ENCODE results near the gene ARPC1B. TPM values are rescaled to one million over a fixed set of nuclear protein-coding genes. Genes with fewer than 3 reads are reported as not detected.

Gene ARPC1B
- 33.4 TPM for polyA plus RNA-seq (2013, experiment 1 of 2)
- 32.0 TPM for polyA plus RNA-seq (2013, experiment 2 of 2)

- Histone ChIP-seq H3K36me3 (replicated peaks in 1 of 2; ENCODE audit: control insufficient read depth in 2 of 2, insufficient read depth in 2 of 2, low read length in 2 of 2) (peaks cover 0 to 8% of the 10 kb centered on the region in 2 donors), H2BK5ac (ENCODE audit: low read length) (peak within 1 kb of the TSS; percentile 53), H3K14ac (ENCODE audit: low read length) (peak within 1 kb of the TSS; percentile 89), H2BK120ac (ENCODE audit: low read depth, low read length) (no peak within 1 kb of the TSS), H2BK12ac (ENCODE audit: low read length) (no peak within 1 kb of the TSS), H3K18ac (ENCODE audit: low read length) (peak within 1 kb of the TSS; percentile 92), H3K4me1 (ENCODE audit: control insufficient read depth in 2 of 2, insufficient read depth in 1 of 2, low read depth in 1 of 2, low read length in 2 of 2) (peaks cover 0 to 6% of the 10 kb centered on the region in 2 donors), H3K27me3 (ENCODE audit: control insufficient read depth in 3 of 3, insufficient read depth in 3 of 3, low read depth in 1 of 3, low read length in 3 of 3) (no peaks in the 10 kb centered on the region), H2AFZ (ENCODE audit: low read length) (peak within 1 kb of the TSS; percentile 99), H3K4ac (ENCODE audit: low read length) (no peak within 1 kb of the TSS), H3K79me1 (ENCODE audit: low read depth, low read length) (no peaks in the 10 kb centered on the region), H3K4me2 (ENCODE audit: insufficient read depth, low read length, poor library complexity, severe bottlenecking) (peak within 1 kb of the TSS; percentile 93), H3K23ac (ENCODE audit: low read depth, low read length, poor library complexity) (peak within 1 kb of the TSS; percentile 85), H2AK5ac (ENCODE audit: low read depth, low read length) (peak within 1 kb of the TSS; percentile 46), H3K9me3 (replicated peaks in 1 of 2; ENCODE audit: control insufficient read depth in 2 of 2, insufficient read depth in 1 of 2, low read depth in 1 of 2, low read length in 2 of 2) (no peaks in the 10 kb centered on the region), H3K27ac (replicated peaks; ENCODE audit: low read length) (no peak within 1 kb of the TSS), H3K9ac (ENCODE audit: low read depth, low read length, poor library complexity) (peak within 1 kb of the TSS; percentile 88), H3K4me3 (ENCODE audit: low read length in 2 of 2) (peak within 1 kb of the TSS; percentile 57 to 94), H4K91ac (ENCODE audit: low read depth, low read length, poor library complexity) (no peak within 1 kb of the TSS), H4K8ac (ENCODE audit: low read depth, low read length) (no peak within 1 kb of the TSS), H2BK15ac (ENCODE audit: low read length) (no peak within 1 kb of the TSS)
- no CpG with 5 or more reads among the region's 95 CpGs for WGBS, 2 donors (ENCODE audit: extremely low coverage in 2 of 2, insufficient read length in 2 of 2, insufficient replicate concordance in 1 of 2)
- DNase-seq (ENCODE audit: low spot score): peak; percentile 67
Measured at GRCh38 chr7:99374111-99375064, at the start of gene ARPC1B. ARPC1B (plus strand) TSS chr7:99374730; CDS start chr7:99385715, 10,985 bp downstream.

- H2BK15ac ChIP-seq (ENCODE audit: low read length): no peak overlapping the region
- H3K27ac ChIP-seq (replicated peaks; ENCODE audit: low read length): no peak overlapping the region
- H3K14ac ChIP-seq (ENCODE audit: low read length): no peak overlapping the region
Measured at GRCh38 chr7:99325001-99325493, 49.5 kb upstream of the ARPC1B start.

GRCh38 chr7:99325592-99326407 lies 48.7 kb upstream of the ARPC1B start, which contains the start of gene ARPC1A:
ARPC1A (plus strand) TSS chr7:99325898; CDS start chr7:99333354, 7,456 bp downstream.
- DNase-seq (ENCODE audit: low spot score): peak; percentile 93
- Histone ChIP-seq H3K18ac (ENCODE audit: low read length) (peak within 1 kb of the TSS; percentile 96), H3K36me3 (replicated peaks in 1 of 2; ENCODE audit: control insufficient read depth in 2 of 2, insufficient read depth in 2 of 2, low read length in 2 of 2) (peaks cover 2 to 16% of the 10 kb centered on the region in 2 donors), H4K8ac (ENCODE audit: low read depth, low read length) (no peak within 1 kb of the TSS), H2BK12ac (ENCODE audit: low read length) (no peak within 1 kb of the TSS), H3K9ac (ENCODE audit: low read depth, low read length, poor library complexity) (peak within 1 kb of the TSS; percentile 97), H3K27ac (replicated peaks; ENCODE audit: low read length) (peak within 1 kb of the TSS; percentile 74), H4K91ac (ENCODE audit: low read depth, low read length, poor library complexity) (no peak within 1 kb of the TSS), H2BK5ac (ENCODE audit: low read length) (peak within 1 kb of the TSS; percentile 62), H3K4me1 (ENCODE audit: control insufficient read depth in 2 of 2, insufficient read depth in 1 of 2, low read depth in 1 of 2, low read length in 2 of 2) (peaks cover 2 to 4% of the 10 kb centered on the region in 2 donors), H3K4me2 (ENCODE audit: insufficient read depth, low read length, poor library complexity, severe bottlenecking) (peak within 1 kb of the TSS; percentile 87), H3K27me3 (ENCODE audit: control insufficient read depth in 3 of 3, insufficient read depth in 3 of 3, low read depth in 1 of 3, low read length in 3 of 3) (no peaks in the 10 kb centered on the region), H3K79me1 (ENCODE audit: low read depth, low read length) (peaks cover 4% of the 10 kb centered on the region), H2BK15ac (ENCODE audit: low read length) (no peak within 1 kb of the TSS), H3K14ac (ENCODE audit: low read length) (peak within 1 kb of the TSS; percentile 97), H2AFZ (ENCODE audit: low read length) (peak within 1 kb of the TSS; percentile 90), H2BK120ac (ENCODE audit: low read depth, low read length) (no peak within 1 kb of the TSS), H3K23ac (ENCODE audit: low read depth, low read length, poor library complexity) (peak within 1 kb of the TSS; percentile 95), H2AK5ac (ENCODE audit: low read depth, low read length) (peak within 1 kb of the TSS; percentile 84), H3K9me3 (replicated peaks in 1 of 2; ENCODE audit: control insufficient read depth in 2 of 2, insufficient read depth in 1 of 2, low read depth in 1 of 2, low read length in 2 of 2) (no peaks in the 10 kb centered on the region), H3K4ac (ENCODE audit: low read length) (no peak within 1 kb of the TSS), H3K4me3 (ENCODE audit: low read length in 2 of 2) (peak within 1 kb of the TSS; percentile 84 to 89)
- no CpG with 5 or more reads among the region's 82 CpGs for WGBS, 2 donors (ENCODE audit: extremely low coverage in 2 of 2, insufficient read length in 2 of 2, insufficient replicate concordance in 1 of 2)

More at GRCh38 chr7:99325001-99325493, 49.5 kb upstream of the ARPC1B start:
- peak overlapping the region; percentile 62 for H2BK5ac ChIP-seq (ENCODE audit: low read length)
- peaks cover 2 to 4% of the 10 kb centered on the region in 2 donors for H3K4me1 ChIP-seq (ENCODE audit: control insufficient read depth in 2 of 2, insufficient read depth in 1 of 2, low read depth in 1 of 2, low read length in 2 of 2)
- peak overlapping the region; percentile 87 for H3K4me2 ChIP-seq (ENCODE audit: insufficient read depth, low read length, poor library complexity, severe bottlenecking)
- peak overlapping the region; percentile 84 for H2AK5ac ChIP-seq (ENCODE audit: low read depth, low read length)
- H3K27me3 ChIP-seq (ENCODE audit: control insufficient read depth in 3 of 3, insufficient read depth in 3 of 3, low read depth in 1 of 3, low read length in 3 of 3): no peaks in the 10 kb centered on the region
- no peak overlapping the region for H3K4ac ChIP-seq (ENCODE audit: low read length)
- H3K79me1 ChIP-seq (ENCODE audit: low read depth, low read length): peaks cover 4% of the 10 kb centered on the region
- DNase-seq (ENCODE audit: low spot score): no peak
- H3K23ac ChIP-seq (ENCODE audit: low read depth, low read length, poor library complexity): no peak overlapping the region
- WGBS, 2 donors (ENCODE audit: extremely low coverage in 2 of 2, insufficient read length in 2 of 2, insufficient replicate concordance in 1 of 2): no CpG with 5 or more reads among the region's 14 CpGs
- peaks cover 2 to 12% of the 10 kb centered on the region in 2 donors for H3K36me3 ChIP-seq (replicated peaks in 1 of 2; ENCODE audit: control insufficient read depth in 2 of 2, insufficient read depth in 2 of 2, low read length in 2 of 2)
- H4K8ac ChIP-seq (ENCODE audit: low read depth, low read length): no peak overlapping the region
- H3K9me3 ChIP-seq (replicated peaks in 1 of 2; ENCODE audit: control insufficient read depth in 2 of 2, insufficient read depth in 1 of 2, low read depth in 1 of 2, low read length in 2 of 2): no peaks in the 10 kb centered on the region
- H2BK120ac ChIP-seq (ENCODE audit: low read depth, low read length): no peak overlapping the region
- H3K9ac ChIP-seq (ENCODE audit: low read depth, low read length, poor library complexity): peak overlapping the region; percentile 44
- H2BK12ac ChIP-seq (ENCODE audit: low read length): no peak overlapping the region
- peak overlapping the region; percentile 96 for H3K18ac ChIP-seq (ENCODE audit: low read length)
- H2AFZ ChIP-seq (ENCODE audit: low read length): peak overlapping the region; percentile 90
- H4K91ac ChIP-seq (ENCODE audit: low read depth, low read length, poor library complexity): no peak overlapping the region
- peak overlapping the region; percentile 84 to 89 for H3K4me3 ChIP-seq (ENCODE audit: low read length in 2 of 2)
